NOMO-1 (cell line): ENCODE results near the gene RHOD.
A peak's percentile ranks its signal among the peaks of the same experiment; 100 is the strongest.

Source experiments
- DNase-seq, 2 experiments: peaks; one replicate each; lab custom pipeline; 2025; ENCODE audit not compliant: unreplicated experiment in 2 of 2; lab: John Stamatoyannopoulos, UW

The RHOD gene

GRCh38 chr11:67031791-67032561 is 24.7 kb upstream of the RHOD start:
- no peak for DNase-seq

GRCh38 chr11:67032830-67033551 is 23.7 kb upstream of the RHOD start:
- no peak for DNase-seq

GRCh38 chr11:67033661-67034166 is 22.9 kb upstream of the RHOD start:
- DNase-seq: peak; percentile 41 to 70

- DNase-seq: no peak
Measured at GRCh38 chr11:67034350-67034749, 22.3 kb upstream of the RHOD start.

GRCh38 chr11:67040147-67040546 is 16.5 kb upstream of the RHOD start:
- DNase-seq: no peak

- DNase-seq: no peak
Measured at GRCh38 chr11:67041602-67042001, 15.0 kb upstream of the RHOD start.

GRCh38 chr11:67043572-67044349 is 12.9 kb upstream of the RHOD start:
- DNase-seq: no peak

- DNase-seq: no peak
Measured at GRCh38 chr11:67044496-67044895, 12.2 kb upstream of the RHOD start.

- DNase-seq: peak; percentile 26 to 33
Measured at GRCh38 chr11:67045314-67045713, 11.3 kb upstream of the RHOD start.

- no peak for DNase-seq
Measured at GRCh38 chr11:67048515-67049130, 8.0 kb upstream of the RHOD start.

GRCh38 chr11:67050139-67050538 is 6.5 kb upstream of the RHOD start:
- no peak for DNase-seq

- no peak for DNase-seq
Measured at GRCh38 chr11:67051180-67051893, 5.3 kb upstream of the RHOD start.

GRCh38 chr11:67051945-67052488 is 4.6 kb upstream of the RHOD start:
- no peak for DNase-seq

GRCh38 chr11:67052891-67053290 is 3.8 kb upstream of the RHOD start:
- no peak for DNase-seq

- DNase-seq: peak in 1 of 2 experiments; percentile 31
Measured at GRCh38 chr11:67053896-67054329, 2.7 kb upstream of the RHOD start.

GRCh38 chr11:67054346-67054835 is 2.3 kb upstream of the RHOD start:
- no peak for DNase-seq

GRCh38 chr11:67054836-67055523 is 1.7 kb upstream of the RHOD start:
- no peak for DNase-seq

GRCh38 chr11:67055812-67056211 is 835 bp upstream of the RHOD start:
- DNase-seq: no peak

- no peak for DNase-seq
Measured at GRCh38 chr11:67057205-67057672, 592 bp downstream of the RHOD start.
